GM18507 (cell line): ENCODE results near the gene GP1BA.

ENCODE experiments used
- DNase-seq: peaks from one replicate; pipeline ENCODE4 v3.0.0; 2011; ENCODE audit warnings: low read depth; ENCODE audit not compliant: insufficient read length; ENCODE audit errors: extremely low spot score
- FAIRE-seq: peaks from 2 replicates; lab custom pipeline; 2011; peaks lifted over from hg19 to GRCh38; lab: Jason Lieb, UNC

Gene GP1BA

DNA sequence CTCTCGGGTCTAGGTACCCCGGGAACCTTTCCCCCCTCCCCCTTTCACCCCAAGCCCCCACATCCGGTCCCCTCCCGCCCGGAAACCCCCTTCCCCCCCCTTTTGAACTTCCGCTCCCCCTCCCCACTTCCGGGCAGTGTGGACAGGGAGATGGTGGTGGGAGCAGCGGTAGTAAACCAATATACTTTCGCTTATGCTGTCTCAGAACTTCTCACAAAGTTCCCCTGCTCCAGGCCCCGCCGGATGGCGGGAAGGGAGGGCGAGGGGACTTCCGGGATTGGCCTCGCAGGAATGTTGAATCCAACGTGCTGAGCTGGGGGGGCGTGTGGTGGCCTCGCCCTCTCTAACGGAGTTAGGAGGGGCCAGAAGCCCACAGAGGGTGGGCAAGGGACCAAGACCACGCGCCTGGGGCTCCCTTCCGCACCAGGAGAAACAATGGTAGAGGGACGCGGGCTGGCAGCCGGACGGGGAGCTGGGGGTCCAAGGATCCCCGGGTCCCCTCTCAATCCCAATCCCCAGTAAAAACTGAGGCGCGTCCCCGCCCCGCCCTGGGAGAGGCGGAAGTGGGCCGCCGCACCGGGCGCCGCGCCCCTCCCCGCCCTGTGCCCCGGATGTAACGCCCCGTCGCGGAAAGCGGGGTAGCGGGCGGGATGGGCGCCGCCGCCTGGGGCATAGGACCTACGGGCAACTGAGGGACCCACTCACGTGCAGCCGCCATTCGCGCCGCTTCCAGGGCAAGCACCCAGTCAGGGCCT, 15.5 kb downstream of the GP1BA start:
- FAIRE-seq: peak; percentile 85
- no peak for DNase-seq

DNA sequence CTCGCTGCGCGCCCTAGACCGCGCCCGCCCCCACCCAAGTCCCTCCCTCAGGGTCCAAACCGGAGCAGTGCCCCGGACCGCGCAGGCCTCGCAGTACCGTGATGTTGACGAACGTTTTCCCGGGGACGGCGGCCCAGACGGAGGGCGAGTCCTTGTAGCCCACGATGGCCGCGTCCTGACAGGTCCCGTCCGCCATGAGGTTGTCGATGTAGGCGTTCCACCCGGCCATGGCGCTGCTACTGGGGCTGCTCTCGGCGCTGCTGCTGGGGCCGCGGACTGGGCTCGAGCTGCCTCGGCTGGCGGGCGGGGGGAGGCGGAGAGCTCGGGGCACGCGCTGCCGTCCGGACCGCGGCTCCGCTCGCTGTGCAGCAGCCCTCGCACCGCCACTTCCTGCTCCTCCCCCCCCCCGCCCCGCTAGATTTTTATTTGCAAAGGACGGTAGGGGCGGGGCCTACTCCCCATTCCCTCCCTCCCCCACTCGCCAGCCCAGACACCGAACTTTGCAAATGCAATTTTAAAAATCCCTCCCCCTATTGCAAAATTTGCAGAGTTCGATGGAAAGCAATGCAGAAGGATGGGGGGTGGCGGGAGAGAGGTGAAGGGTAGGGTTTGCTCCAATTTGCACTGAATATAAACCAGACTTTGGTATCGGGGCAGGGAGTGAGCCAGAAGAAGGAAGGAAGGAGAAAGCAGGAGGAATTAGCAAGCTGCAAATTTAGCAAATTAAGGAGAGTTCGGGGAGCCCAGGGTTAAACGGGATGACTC, 16.3 kb downstream of the GP1BA start, which contains the start of gene PFN1:
PFN1 (minus strand) TSS at position 365 of the 765 bp plus-strand sequence; CDS start at position 229, 136 bp downstream.
- peak; percentile 71 for DNase-seq
- FAIRE-seq: peak; percentile 90

GRCh38 chr17:4948931-4949320, 16.8 kb downstream of the GP1BA start:
- FAIRE-seq (no peak), DNase-seq (peak; percentile 74)

- peak; percentile 84 for FAIRE-seq
- no peak for DNase-seq
Observed at GRCh38 chr17:4949321-4950074, 17.4 kb downstream of the GP1BA start.

DNA sequence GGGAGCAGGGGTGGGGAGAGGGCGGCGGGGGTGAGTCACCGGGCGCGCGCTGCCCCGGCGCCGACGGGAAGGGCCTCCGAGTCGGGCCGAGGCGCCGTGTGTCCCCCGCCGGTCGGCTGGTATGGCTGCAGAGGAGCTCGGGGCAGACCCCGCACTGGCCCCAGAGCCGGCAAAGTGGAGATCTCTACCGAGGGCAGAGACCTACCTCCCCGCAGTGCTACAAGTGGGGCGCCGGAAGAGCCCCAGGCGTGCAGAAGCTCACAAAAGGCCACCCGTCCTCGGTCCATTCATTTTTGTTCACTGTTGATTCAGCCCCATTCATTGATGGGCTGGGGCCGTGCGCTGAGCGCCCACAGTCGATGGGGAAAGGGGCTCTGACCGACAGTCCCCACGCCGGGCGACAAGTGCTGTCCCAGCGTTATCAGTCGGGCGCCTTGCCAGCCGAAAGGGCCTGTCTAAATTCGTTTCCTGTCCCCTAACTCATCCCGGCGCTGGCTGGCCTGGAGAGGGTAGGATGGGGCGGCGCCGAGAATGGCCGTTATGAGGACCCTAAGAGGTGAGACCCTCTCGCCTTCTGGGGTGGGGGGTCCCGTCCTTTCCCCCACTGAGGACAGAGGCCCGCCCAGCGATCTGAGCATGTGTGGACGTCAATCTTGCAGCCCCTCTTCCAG, 18.1 kb downstream of the GP1BA start:
- no peak for DNase-seq
- peak; percentile 65 for FAIRE-seq

- DNase-seq: no peak
- FAIRE-seq: peak; percentile 18
Observed at GRCh38 chr17:4950746-4951204, 18.7 kb downstream of the GP1BA start, which contains the start of gene ENO3. TSS of gene ENO3 (plus strand) at chr17:4951119. CDS start at chr17:4951830, 711 bp downstream.

DNA sequence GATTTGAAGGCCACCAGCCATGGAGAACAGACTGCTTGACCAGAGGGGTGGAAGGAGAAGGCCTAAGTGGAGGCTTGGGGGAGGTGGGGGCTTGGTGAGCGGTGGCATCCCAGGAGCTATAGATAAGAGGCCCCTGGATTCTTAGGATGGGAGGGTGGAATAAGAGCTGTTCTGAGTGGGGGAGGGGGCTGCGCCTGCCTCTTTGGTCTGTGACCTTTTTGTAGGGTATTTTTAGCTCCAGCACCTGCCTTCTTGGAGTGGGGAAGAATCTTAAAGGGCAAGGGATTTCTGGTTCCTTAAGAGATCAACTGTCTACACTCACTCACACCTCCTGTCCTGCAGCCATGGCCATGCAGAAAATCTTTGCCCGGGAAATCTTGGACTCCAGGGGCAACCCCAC, 19.4 kb downstream of the GP1BA start:
- FAIRE-seq: no peak
- DNase-seq: no peak

DNA sequence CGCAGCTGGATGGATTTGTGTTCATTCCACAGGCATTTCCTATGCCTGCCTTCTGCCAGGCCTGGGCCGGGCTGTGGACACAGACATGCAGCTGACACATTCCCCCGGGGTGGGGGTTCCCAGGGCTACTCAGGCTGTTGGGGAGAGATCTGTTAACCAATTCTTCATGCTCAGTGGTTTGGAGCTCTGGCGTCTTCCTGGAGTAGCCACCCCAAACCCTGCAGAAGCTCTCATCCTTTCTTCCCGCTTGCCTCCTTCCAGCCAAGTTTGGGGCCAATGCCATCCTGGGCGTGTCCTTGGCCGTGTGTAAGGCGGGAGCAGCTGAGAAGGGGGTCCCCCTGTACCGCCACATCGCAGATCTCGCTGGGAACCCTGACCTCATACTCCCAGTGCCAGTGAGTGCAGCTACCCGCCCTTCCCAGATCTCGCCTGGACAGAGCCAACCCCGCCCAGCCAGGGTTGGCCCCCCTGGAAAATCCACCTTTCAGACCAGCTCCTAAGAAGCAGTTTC, 21.4 kb downstream of the GP1BA start:
- FAIRE-seq (no peak), DNase-seq (no peak)

DNA sequence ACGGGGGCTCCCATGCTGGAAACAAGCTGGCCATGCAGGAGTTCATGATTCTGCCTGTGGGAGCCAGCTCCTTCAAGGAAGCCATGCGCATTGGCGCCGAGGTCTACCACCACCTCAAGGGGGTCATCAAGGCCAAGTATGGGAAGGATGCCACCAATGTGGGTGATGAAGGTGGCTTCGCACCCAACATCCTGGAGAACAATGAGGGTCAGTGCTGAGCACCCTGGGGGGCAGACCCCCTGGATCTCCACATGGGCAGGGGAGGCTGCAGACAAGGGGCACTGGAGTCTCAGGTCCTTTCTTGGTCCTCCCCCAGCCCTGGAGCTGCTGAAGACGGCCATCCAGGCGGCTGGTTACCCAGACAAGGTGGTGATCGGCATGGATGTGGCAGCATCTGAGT, 23.0 kb downstream of the GP1BA start:
- no peak for DNase-seq
- FAIRE-seq: no peak

DNA sequence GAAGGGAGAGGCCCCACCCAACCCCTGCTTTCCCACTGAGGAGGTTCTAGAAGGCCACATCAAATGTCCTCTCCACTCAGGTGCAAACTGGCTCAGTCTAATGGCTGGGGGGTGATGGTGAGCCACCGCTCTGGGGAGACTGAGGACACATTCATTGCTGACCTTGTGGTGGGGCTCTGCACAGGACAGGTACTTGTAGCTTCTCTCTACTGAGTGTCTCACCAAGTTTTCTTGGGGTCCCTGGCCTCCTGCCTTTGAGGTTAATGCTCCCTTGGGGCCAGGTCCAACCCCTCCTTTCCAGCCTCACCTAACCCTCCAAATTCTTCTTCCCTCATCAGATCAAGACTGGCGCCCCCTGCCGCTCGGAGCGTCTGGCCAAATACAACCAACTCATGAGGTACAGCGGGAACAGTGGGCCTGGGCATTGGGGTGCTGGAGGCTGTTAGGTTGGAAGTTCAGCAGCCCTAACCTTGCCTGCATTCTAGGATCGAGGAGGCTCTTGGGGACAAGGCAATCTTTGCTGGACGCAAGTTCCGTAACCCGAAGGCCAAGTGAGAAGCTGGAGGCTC, 24.5 kb downstream of the GP1BA start:
- peak; percentile 12 for FAIRE-seq
- DNase-seq: no peak

DNA sequence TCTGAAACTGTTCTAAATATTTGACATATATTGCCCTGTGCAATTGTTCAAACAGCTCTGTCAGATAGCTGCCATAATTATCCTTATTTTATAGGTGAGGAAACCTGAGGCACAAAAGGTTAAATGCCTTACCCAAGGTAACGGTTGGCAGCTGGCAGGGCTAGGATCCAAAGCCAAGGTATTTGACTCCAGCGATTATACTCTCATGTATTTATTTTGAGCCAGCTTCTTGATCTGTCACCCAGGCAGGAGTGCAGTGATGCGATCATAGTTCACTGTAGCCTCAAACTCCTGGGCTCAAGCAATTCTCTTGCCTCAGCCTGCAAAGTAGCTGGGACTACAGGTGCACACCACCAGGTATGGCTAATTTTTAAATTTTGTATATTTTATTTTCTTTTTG, 26.0 kb downstream of the GP1BA start:
- FAIRE-seq: no peak
- DNase-seq: no peak

- FAIRE-seq: no peak
- DNase-seq: no peak
Observed at GRCh38 chr17:4959261-4959965, 27.3 kb downstream of the GP1BA start.

- FAIRE-seq (no peak), DNase-seq (no peak)
Observed at GRCh38 chr17:4960279-4960922, 28.3 kb downstream of the GP1BA start.

DNA sequence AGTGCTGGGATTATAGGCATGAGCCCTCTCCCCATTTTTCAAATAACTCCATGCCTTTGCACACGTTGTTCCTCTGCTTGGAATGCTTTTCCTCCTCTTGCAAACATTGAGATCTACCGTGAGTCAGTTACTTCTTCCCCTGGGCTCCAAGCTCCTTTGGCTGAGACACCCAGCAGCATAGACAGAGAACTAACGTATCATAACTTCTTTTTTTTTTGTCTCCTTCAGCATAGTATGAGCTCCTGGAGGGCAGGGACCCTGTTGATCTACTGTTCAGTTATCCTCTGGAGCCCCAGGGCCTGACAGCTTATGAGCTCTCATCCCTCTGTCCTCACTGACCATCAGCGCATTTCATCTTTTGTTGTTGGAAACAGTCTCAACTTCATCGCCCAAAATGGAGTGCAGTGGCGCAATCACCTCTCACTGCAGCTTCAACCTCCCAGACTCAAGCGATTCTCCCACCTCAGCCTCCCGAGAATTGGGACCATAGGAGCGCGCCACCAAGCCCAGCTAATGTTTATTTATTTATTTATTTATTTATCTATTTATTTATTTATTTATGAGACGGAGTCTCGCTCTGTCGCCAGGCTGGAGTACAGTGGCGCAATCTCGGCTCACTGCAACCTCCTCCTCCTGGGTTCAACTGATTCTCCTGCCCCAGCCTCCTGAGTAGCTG, 33.4 kb downstream of the GP1BA start:
- FAIRE-seq (no peak), DNase-seq (no peak)

DNA sequence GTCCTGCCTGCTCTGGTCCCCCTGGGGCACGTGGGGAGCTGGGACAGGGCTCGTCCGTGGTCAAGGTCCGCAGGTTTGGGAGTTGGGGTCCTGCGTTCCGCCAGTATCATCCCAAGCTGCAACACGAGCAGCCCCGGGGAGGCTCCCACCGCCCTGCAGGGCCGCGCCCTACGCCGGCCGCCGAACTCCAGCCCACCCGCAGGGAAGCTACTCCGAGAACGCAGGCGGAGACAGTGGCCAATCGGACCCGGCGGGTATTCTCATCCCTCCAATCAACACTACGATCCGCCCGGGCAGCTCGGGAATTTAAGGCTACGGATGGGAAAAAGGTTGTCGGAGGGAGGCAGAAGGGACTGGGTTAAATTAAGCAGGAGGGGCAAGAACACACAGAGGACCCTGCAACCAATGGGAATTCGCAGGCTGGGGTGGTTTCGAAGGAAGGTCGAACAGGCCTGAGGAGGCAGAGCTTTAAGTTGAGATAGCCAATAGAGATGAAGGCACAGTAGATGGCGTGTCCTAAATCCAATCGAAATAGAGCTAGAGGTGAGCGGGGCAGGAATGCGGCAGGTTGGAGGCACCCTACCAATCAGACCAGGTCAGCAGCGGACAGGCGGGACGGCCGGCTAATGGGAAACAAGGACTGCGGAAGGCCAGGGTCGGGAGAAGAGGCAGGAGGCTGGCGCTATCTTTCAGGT, 34.9 kb downstream of the GP1BA start:
- DNase-seq (peak; percentile 91), FAIRE-seq (peak; percentile 100)

- FAIRE-seq (no peak), DNase-seq (peak; percentile 87)
Observed at GRCh38 chr17:4967539-4968485, 35.7 kb downstream of the GP1BA start, which contains the start of gene SPAG7. TSS of gene SPAG7 (minus strand) at chr17:4967817. CDS start at chr17:4967804, 13 bp downstream.
